ENCODE results near the gene ENO3. TPM values are rescaled to one million over a fixed set of nuclear protein-coding genes. Genes with fewer than 3 reads are reported as not detected.
"Not testable (repeated sequence)": the region's sequence is repeated elsewhere in the genome, so short reads cannot be mapped to it uniquely, and the experiment has no call there.

ENO3 gene
- 4.0 and 12.3 TPM in 2 replicates for total RNA-seq (2014; rRNA removed; shearing (Covaris generic))

DNA sequence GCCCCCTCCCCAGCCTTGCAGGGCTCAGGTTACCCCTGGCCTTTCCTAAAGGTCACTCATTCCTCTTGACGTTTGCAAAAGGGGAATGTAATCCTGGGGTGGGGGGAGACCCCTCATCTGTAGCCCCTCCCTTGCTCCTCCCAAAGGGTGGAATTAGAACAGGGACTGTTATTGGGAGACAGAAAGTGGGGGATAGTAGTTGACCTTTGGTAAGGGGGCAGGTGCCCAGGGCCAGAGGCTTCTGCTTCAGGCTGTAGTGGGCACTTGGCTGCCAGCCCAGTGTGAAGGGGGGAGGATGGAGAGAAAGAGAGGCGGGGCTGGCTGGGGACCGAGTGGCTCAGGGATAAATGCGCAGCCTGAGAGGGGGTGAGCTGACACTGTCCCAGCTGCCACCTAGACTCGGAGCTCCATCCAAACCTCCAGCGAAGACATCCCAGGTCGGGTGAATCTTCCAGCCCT is at the start of gene ENO3:
TSS of gene ENO3 (plus strand) at position 374 of the 459 bp plus-strand sequence. CDS start 711 bp downstream, outside the sequence.
- DNase-seq (ENCODE audit: low spot score): no peak

DNA sequence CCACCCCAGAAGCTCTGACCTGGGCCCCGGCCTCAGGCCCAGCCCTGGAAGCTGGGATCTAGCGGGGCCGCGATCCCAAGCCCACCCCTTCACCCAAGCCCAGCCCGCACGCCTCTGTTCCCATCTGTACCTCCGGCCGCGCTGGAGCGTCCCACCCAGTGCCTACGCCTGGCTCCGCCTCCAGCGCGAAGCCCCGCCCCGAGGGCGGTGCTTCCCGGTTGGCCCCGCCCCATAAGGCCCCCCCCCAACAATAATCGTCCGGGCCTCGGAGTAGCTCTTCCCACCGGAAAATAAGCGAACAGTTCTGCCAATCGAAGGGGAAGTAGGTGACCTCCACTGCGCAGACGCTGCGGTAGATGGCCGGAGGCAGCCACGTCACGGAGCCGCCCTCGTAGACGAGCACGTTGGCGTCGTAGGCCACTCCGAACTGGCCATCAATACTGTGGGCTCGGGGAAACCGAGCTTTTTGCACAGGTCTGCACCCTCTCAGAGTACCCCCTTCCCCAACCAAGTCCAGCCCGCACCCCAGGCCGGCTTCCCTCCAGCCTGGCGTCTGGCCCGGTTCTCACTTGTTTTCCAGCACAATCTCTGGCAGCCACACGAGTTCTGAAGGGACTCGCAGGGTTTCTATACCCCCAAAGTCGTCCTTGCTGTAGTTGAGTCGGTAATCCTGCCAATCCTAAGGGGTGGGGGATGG is 49.1 kb upstream of the ENO3 start:
- no peak for DNase-seq (ENCODE audit: low spot score)

DNA sequence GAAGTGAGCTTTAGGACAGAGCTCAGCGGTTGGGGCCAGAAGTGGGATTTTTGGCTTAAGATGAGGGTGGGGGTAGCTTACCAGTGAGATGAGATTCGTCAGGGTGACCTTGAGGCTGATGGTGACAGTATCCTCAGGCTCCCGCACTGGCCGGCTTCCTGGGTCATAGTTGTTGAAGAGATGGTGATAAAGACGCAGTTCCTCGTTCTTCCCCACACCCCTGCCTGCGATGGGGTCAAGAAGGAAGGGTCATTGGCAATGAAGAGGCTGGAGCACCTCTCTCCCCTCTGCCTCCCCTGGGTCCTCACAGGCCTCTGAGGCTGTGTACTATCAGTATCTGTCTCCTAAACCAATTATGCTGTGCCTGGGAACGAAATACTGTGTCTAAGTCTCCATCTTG is 48.4 kb upstream of the ENO3 start:
- DNase-seq (ENCODE audit: low spot score): no peak

DNA sequence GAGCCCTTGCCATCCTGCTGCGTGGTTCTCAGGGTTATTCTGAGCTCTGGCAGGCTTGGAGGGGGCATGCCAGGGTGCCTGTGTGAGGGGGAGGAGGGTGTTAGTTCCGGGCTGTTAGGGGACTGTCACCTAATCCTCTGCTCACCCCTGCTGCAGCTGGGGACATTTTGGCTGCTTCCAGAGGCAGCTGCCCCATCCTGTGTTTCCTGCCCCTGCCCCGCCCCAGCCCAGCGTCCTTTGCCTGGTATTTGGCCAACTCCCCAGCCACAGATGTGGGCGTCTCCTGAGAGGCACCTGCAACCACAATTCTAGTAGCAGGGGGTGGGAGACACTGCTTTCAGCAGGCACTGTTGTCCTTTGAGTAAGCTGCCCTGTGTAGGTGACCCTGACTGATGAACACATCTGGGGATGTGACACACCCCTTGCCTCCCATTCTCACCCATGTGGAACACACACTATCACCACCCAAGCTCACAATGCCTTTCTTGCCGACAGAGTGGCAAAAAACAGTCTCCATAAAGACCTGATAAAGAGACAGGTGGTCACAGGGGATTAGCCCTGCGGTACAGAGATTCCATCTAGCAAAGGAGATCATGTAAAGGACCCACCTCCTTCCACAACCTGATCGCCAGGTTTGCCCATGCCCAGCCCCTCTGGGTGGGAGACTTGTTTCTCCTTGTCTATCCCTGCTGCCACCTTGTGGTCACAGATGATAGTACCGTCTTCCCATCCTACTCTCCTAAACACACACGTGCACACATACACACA is 47.7 kb upstream of the ENO3 start, which contains the start of gene CHRNE:
TSS of gene CHRNE (minus strand) at position 48 of the 768 bp plus-strand sequence. CDS start at position 13, 35 bp downstream.
- DNase-seq (ENCODE audit: low spot score): peak; percentile 65

DNA sequence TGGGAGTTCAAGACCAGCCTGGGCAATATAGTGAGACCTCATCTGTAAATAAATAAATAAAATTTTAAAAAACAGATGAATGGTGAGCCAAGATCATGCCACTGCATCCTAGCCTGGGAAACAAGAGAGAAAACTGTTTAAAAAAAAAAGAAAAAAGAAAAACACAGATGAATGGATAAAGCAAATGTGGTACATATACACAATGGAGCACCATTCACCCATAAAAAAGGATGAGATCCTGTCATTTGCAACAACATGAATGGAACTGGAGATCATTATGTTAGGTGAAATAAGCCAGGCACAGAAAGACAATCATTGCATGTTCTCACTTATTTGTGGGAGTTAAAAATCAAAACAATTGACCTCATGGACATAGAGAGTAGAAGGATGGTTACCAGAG is 44.3 kb upstream of the ENO3 start:
- not testable (repeated sequence) for DNase-seq (ENCODE audit: low spot score)

DNA sequence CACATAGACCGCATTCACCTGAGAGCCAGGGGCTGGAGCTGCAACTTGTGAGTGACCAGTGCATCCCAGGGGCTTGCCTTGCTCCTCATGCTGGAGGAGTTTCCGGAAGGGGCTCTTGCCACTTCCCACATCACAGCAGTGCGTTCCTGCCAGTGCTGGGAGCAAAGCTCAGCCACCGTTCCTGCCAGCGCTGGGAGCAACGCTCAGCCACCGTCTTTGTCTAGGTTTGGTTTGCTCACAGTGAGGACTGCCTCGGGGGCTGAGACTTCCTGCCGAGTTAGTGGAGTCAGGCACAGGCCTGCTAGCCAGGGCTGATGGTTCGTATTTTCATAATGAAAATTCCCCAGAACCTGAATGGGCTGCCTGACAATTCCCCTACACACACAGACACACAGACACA is 42.6 kb upstream of the ENO3 start:
- DNase-seq (ENCODE audit: low spot score): no peak

DNA sequence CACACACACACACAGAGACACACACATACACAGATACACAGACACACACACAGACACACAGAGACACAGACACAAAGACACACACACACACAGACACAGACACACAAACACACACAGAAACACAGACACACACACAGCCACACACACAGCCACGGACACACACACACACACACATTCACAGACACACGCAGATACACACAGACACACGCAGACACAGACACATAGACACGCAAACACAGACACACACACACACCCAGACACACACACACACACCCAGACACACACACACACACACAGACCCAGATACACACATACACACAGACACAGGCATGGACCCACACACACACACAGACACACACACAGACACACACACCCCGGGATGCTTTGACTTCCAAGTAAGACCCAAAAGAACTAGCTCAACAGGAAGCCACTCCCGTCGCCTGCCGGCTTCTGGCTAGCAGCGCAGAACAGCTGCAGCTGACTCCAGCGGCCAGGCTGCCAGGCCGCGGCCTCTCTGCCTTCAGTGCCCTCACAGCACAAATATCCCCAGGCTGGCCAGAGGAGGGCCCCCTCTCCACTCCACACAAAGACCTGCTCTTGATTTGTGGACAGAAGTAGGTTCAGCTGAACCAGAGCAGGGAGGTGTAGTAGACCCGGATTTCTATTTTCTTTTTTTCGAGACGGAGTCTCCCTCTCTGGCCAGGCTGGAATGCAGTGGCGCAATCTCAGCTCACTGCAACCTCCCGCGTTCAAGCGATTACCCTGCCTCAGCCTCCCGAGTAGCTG is 42.0 kb upstream of the ENO3 start:
- DNase-seq (ENCODE audit: low spot score): peak; percentile 91

DNA sequence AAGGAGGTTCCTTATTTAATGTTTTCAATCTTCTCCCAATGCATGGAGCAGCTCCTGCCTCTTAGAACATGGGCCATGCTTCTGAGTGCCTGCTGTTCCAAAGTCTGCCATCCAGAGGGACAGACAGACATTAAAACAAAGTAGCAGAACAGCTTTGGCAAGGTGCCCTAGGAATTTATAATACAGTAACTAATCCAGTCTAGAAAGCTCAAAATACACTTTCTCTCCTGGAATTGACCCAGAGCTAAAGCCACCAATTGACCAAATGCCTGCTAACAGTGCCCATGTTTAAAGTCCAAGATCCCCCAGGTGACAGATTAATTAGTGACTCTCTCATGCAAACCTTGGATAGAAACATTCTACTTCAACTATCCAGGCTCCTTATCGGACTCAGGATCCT is 36.9 kb upstream of the ENO3 start:
- no peak for DNase-seq (ENCODE audit: low spot score)

DNA sequence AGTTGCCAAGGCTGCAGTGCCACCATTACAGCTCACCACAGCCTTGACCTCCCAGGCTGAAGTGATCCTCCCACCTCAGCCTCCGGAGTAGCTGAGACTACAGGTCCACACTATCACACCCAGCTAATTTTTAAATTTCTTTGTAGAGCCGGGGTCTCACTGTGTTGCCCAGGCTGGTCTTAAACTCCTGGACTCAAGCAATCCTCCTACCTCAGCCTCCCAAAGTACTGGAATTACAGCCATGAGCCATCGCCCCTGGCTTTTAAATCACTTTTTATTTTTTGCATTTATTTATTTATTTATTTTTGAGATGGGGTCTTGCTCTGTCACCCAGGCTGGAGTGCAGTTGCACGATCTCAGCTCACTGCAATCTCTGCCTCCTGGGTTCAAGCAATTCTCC is 36.4 kb upstream of the ENO3 start:
- DNase-seq (ENCODE audit: low spot score): not testable (repeated sequence)

DNA sequence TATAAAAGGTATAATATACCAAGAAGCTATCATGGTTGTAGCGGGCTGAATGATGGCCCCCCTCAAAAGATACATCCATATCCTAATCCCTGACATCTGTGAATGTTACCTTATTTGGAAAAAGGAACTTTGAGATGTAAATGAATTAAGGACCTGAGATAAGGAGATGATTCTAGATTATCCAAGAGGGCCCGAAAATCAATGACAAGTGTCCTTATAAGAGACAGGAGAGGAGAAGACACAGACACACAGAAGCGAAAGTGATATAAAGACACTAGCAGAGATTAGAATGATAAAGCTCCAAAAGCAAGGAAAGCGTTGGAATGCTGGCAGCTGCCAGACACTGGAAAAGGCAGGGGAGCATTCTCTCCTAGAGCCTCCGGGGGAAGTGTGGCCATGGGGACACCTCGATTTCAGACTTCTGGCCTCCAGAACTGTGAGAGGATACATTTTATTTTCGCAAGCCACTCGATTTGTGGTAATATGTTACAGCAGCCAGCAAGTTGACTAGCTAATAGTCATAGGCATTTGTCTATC is 31.3 kb upstream of the ENO3 start:
- DNase-seq (ENCODE audit: low spot score): no peak

DNA sequence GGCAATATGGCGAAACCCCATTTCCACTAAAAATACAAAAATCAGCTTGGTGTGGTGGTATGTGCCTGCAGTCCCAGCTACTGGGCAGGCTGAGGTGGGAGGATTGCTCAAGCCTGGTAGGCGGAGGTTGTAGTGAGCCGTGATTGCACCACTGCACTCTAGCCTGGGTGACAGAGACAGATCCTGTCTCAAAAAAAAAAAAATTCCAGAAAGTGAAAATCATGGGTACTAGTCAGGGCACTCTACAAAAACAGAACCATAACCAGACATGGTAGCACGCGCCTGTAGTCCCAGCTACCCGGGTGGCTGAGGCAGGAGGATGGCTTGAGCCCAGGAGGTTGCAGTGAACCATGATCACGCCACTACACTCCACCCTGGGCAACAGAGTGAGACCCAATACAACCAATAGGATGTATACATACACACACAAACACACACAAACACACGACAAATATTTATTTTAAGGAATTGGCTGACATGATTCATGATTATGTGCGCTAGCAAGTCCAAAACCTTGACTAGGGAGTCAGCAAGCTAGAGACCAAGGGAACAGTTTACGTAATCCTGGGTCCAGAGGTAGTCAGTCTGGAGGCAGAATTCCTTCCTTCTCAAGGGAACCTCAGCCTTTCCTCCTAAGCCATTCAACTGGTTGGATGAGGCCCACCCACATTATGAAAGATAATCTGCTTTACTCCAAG is 30.4 kb upstream of the ENO3 start:
- DNase-seq (ENCODE audit: low spot score): no peak

DNA sequence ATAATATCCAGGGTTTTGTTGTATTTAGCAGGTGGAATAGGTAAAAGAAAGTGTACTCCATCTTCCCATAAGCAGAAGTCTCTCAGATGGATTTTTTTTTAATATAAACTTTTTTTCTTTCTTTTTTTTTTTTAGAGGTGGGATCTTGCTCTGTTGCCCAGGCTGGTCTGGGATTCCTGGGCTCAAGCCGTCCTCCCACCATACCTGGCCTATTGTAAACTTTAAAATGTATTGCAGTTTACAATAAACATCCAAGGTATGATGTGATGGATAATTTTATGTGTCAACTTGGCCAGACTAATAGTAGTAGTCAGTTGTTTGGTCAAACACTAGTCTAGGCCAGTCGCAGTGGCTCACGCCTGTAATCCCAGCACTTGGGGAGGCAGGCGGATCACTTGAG is 29.6 kb upstream of the ENO3 start:
- no peak for DNase-seq (ENCODE audit: low spot score)

DNA sequence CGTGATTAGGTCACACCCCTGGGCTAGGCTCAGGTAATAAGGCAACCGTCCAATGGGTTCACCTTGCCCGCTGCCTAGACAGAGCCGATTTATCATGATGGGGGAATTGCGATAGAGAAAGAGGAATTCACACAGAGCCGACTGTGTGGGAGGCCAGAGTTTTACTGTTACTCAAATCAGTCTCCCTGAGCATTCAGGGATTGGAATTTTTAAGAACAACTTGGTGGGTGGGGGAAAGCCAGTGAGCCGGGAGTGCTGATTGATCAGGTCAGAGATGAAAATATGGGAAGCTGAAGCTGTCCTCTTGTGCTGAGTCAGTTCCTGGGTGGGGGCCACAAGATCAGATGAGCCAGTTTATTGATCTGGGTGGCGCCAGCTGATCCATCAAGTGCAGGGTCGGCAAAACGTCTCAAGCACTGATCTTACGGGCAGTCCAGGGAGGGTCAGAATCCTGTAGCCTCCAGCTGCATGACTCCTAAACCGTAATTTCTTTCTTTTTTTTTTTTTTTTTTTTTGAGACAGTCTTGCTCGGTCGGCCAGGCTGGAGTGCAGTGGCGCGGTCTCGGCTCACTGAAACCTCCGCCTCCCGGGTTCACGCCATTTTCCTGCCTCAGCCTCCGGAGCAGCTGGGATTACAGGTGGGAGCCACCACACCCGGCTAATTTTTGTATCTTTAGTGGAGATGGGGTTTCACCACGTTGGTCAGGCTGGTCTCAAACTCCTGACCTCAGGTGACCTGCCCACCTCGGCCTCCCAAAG is 24.2 kb upstream of the ENO3 start:
- DNase-seq (ENCODE audit: low spot score): not testable (repeated sequence)

DNA sequence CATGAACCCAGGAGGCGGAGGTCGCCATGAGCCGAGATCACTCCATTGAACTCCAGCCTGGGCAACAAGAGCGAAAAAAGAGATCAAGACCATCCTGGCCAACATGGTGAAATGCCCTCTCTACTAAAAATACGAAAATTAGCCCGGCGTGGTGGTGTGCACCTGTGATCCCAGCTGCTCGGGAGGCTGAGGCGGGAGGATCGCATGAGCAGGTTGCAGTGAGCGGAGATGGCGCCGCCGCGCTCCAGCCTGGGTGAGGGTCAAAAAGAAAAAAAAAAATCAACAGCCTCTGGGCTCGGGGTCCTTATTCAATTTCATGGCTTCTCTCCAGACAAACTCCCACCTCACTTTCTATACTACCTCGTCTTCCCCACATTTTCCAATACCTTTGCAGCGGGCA is 22.0 kb upstream of the ENO3 start:
- no peak for DNase-seq (ENCODE audit: low spot score)

DNA sequence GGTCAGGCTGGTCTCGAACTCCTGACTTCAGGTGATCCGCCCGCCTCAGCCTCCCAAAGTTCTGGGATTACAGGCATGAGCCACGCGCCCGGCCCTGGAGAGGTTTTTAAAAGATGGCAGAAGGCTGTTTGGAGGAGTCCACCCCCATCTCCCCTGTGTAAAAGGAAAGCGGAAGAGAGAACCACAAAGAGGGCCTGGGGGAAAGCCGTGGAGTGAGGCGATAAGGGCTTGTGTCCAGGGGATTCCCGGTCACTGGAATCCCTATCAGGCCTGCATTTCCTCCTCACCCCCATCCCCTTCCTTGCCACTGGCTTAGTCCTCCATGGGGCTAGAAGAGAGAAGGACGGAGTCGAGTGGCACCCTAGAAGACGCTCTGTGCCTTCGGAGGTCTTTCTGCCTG is 19.0 kb upstream of the ENO3 start, which contains the start of gene GP1BA:
TSS of gene GP1BA (plus strand) at position 315 of the 400 bp plus-strand sequence. CDS start 328 bp downstream, outside the sequence.
- DNase-seq (ENCODE audit: low spot score): no peak

DNA sequence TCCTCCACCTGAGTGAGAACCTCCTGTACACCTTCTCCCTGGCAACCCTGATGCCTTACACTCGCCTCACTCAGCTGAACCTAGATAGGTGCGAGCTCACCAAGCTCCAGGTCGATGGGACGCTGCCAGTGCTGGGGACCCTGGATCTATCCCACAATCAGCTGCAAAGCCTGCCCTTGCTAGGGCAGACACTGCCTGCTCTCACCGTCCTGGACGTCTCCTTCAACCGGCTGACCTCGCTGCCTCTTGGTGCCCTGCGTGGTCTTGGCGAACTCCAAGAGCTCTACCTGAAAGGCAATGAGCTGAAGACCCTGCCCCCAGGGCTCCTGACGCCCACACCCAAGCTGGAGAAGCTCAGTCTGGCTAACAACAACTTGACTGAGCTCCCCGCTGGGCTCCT is 18.2 kb upstream of the ENO3 start:
- DNase-seq (ENCODE audit: low spot score): no peak

DNA sequence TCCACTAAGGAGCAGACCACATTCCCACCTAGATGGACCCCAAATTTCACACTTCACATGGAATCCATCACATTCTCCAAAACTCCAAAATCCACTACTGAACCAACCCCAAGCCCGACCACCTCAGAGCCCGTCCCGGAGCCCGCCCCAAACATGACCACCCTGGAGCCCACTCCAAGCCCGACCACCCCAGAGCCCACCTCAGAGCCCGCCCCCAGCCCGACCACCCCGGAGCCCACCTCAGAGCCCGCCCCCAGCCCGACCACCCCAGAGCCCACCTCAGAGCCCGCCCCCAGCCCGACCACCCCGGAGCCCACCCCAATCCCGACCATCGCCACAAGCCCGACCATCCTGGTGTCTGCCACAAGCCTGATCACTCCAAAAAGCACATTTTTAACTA is 17.3 kb upstream of the ENO3 start:
- no peak for DNase-seq (ENCODE audit: low spot score)

DNA sequence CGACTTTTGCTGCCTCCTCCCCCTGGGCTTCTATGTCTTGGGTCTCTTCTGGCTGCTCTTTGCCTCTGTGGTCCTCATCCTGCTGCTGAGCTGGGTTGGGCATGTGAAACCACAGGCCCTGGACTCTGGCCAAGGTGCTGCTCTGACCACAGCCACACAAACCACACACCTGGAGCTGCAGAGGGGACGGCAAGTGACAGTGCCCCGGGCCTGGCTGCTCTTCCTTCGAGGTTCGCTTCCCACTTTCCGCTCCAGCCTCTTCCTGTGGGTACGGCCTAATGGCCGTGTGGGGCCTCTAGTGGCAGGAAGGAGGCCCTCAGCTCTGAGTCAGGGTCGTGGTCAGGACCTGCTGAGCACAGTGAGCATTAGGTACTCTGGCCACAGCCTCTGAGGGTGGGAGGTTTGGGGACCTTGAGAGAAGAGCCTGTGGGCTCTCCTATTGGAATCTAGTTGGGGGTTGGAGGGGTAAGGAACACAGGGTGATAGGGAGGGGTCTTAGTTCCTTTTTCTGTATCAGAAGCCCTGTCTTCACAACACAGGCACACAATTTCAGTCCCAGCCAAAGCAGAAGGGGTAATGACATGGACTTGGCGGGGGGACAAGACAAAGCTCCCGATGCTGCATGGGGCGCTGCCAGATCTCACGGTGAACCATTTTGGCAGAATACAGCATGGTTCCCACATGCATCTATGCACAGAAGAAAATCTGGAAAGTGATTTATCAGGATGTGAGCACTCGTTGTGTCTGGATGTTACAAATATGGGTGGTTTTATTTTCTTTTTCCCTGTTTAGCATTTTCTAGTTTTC is 16.5 kb upstream of the ENO3 start:
- peak; percentile 67 for DNase-seq (ENCODE audit: low spot score)

DNA sequence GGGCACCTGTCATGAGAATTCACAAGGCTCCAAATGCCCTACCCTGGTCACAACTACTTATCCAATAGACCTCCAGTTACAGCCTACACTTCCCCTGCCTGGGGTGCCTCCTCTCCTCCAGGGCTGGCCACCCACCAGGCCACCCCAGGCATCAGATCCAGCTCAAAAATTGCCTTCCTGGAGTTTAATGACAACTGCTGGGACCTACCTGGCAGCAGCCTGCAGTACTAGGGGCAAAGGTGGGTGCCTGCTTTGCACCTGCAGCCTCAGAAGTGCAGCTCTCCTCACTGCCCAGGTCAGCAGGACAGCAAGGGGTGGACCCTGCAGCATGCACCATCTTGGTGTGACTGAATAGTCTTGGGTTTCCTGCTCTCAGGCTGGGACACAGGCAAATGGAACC is 15.3 kb upstream of the ENO3 start:
- DNase-seq (ENCODE audit: low spot score): no peak

DNA sequence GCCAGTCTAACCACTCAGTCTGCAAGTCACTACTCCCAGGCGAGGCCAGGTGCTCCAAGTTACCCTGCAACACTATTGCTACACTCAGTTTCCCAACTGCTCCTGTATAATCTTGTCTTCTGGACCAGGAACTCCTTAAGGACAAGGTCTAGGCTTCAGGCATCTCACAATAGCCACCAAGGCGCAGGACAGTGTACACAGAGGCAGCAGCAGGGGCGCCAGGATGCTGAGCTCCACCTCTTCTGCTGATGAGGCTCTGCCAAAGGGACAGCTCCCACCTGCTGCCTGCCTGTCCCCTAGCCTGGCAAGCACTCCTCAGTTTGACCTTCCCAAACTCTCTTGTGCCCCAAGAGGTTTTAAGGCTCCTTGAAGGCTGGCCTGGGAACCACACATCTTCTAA is 14.5 kb upstream of the ENO3 start:
- no peak for DNase-seq (ENCODE audit: low spot score)

All from A172 (cell line).